Adrenal gland (tissue), 5 donors: ENCODE data around the gene CCDC122.

Source experiments
- CTCF ChIP-seq, 6 experiments: fragments of 450-650 bp in 4 of 6; fragments of 200-600 bp in 2 of 6; sonication (generic) in 1 of 6; IDR thresholded peaks; 1 replicate in 5 of 6; 2 replicates in 1 of 6; pipeline versions ENCODE4 v1.5.1 to v1.8.0; 2016 to 2021; ENCODE audit warnings: antibody characterized with exemption in 6 of 6, mild to moderate bottlenecking in 2 of 6, moderate library complexity in 1 of 6
- POLR2A ChIP-seq, 2 donors: fragments of 450-650 bp; IDR thresholded peaks; one replicate each; pipeline ENCODE4 v1.6.1; 2017; ENCODE audit warnings: antibody characterized with exemption in 2 of 2, mild to moderate bottlenecking in 2 of 2, moderate library complexity in 1 of 2
- donor health status: DM: no; HTN: no; CAD: no.

GRCh38 chr13:43920965-43921674 lies 41.6 kb upstream of the CCDC122 start:
- no peak for TF ChIP-seq CTCF (IDR thresholded peaks at IDR 0.05)
- TF ChIP-seq POLR2A (IDR thresholded peaks at IDR 0.05): no peak
